Stimulated activated CD4-positive, alpha-beta T cell treated with anti-CD3 and anti-CD28 coated beads, Interleukin-15, amount 100 ng/mL, for 48 hours (primary cell): ENCODE data around the gene CCRL2.
"Not testable (repeated sequence)": the region's sequence is repeated elsewhere in the genome, so short reads cannot be mapped to it uniquely, and the experiment has no call there.

Source experiments
- DNase-seq, 2 donors: peaks; one replicate each; pipeline ENCODE4 v3.0.0-alpha.2; 2020; ENCODE audit warnings: low read depth in 2 of 2

The CCRL2 gene

DNA sequence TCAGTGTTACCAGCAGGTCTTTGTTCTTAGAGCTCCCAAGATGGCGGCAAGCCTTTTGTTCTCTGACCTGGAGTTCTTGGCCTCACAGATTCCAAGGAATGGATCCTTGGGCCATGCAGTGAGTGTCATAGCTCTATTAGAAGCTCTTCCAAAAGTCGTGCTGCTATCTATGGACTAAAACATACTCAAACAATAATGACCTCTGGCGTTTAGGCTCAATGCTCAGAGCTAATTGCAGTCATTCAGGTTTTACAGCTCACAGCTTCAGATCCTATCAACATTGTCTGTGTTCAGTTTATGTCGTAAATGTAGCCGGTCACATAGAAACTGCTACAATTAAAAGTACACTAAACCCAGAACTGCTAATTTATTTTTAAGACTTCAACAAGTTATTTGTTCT lies 22.2 kb downstream of the CCRL2 start:
- no peak for DNase-seq

DNA sequence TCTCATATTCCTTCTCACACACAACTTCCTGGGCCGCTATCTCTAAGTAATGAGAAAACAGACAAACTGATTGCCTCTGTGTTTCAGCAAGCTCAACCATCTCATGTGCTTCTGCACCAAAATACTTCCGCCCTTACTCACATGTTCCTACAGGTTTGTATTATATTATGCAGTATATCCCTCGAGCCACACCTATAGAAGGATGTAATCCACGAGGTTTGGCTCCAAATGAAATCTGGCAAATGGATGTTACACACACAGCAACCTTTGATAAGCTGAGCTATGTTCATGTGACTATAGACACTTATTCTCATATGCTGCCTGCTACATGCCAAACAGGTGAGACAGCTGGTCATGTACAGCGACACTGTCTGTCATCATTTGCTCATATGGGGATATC lies 22.6 kb downstream of the CCRL2 start:
- no peak for DNase-seq

DNA sequence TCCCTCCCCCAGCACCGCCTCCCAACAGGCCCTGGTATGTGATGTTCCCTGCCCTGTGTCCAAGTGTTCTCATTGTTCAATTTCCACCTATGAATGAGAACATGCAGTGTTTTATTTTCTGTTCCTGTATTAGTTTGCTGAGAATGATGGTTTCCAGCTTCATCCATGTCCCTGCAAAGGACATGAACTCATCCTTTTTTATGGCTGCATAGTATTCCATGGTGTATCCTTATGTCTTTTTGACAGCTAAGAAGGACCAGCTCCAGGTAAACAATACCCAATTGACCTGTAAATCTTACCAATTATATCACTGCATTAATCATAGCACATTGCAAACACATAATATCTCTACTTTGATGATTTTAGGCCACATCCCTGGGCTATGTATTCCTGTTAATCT lies 23.8 kb downstream of the CCRL2 start:
- DNase-seq, result not testable (repeated sequence)

DNA sequence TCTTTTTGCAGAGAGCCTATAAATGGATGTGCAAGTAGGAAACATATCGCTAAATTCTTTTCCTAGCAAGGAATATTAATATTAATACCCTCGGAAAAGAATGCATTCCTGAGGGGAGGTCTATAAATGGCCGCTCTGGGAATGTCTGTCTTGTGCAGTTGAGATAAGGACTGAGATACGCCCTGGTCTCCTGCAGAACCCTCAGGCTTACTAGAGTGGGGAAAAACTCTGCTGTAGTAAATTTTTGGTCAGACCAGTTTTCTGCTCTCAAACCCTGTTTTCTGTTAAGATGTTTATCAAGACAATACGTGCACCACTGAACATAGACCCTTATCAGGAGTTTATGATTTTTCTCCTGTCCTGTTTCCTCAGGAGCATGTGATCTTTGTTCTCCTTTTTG lies 24.8 kb downstream of the CCRL2 start:
- DNase-seq, result not testable (repeated sequence)

DNA sequence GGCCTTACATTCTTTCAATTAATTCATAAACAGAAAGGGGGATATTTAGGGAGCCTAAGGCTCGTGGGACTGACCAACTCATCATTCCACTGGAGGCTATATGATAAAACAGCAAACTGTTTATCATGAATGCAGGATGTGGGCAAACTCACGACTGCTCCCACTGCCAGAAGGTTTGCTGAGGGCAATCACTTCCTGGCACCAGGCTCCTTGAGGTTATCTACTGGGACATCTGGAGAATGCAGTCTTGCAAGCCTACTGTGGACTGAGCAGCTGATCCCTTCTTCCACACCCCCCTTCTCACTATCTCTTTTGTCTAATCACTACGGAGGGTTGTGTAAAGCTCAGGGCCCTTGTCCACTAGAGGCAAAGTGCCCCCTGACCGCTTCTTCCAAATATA lies 26.1 kb downstream of the CCRL2 start:
- DNase-seq, result not testable (repeated sequence)

DNA sequence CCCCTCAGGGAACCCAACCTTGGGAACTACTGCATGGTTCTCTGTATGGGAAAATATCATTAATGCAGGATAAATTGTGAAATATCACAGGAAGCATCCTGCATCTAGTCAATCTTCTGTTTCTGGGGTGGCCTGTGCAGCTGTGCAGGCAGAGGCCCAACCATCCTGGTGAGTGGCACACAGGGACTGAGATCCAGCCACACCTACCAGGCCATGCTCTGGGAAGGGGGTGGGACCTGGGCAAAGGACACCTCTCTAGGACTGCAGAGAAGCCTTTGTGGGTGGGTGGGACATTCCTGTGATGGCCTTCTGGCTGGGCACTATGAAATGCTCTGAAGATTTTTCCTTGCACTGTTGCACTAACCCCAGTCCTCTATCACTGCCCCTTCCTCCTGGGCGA lies 26.8 kb downstream of the CCRL2 start:
- no peak for DNase-seq

DNA sequence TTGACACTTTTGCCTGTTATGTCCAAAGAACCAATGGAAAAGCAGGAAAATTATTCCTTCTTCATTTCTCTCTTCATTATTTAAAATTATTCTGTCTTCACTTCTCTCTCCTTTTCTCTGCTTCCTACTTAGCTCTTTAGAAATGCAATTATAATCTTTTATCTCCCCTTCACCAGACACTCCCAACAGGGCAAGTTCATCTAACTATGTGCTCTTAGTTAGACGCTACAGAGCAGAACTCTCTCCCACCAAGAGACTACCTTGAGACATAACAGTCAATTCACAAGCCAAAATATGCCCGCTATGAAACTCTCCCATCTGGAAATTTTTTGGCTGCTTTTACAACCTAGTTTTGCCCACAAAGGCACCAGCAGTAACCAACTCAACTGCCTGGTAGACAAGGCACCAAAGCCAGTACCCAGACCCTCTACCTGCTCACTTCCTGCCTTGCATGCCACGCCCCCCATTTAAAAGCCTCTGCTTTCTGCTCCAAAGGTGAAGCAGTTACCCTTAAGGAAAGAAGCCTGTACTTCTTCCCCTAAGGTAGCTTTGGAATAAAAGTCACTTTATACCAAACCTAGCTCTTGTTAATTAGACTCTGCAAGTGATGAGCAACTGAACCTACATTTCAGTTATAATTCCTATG lies 28.1 kb downstream of the CCRL2 start:
- no peak for DNase-seq

DNA sequence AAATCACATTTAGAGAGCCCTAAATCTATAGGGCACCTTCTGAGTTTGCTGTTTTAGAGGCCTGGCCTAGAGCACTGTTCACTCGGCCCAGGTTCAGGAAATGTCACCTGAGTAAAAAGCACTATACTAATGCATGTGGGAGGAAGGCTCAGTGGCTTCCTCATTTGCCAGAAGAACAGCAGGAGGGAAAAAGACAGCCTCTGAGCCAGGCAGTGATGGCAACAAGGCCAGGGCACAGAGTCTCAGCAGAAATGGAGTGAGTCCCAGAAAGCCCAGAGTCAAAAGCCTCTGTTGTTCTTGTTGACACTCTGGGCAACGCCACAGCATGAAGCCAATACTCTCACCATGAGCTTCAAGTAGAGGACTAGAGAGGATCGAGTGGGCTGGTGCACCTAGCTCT lies 31.8 kb downstream of the CCRL2 start:
- DNase-seq, result no peak

DNA sequence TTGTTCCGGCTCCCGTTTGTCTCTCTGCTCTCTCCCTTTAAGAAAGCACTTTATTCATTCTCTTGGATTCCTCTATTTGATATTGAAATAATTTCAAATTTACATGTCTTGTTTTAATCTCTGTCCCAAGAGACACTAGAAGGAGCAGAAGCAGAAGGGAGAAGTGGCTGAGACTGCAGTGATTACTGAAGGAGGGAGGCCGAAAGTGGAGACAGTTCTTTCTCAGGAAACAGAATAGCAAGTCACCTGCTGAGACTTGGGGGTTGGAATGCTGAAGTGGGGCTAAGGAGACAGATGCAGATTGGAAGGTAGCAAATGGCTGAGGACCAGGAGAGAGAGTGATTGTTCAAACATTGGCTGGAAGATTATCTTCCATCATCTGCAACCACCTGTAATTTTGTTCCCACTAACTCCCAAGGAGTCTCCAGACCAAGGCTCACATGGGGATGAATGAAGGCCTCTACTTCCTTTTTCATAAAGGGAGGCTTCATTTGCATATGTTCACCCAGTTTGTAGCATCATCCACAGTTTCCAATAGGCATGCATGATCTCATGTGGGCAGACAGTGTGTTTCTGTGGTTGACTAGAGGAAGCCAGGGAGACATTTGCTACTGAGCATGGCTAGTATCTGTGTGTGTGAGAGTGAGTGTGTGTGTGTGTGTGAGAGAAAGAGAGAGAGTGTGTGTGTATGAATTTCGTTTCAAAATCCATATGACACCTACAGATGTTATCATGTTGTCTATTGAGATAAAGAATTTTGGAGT lies 33.7 kb downstream of the CCRL2 start:
- DNase-seq, result peak in 1 of 2 donors; percentile 7

DNA sequence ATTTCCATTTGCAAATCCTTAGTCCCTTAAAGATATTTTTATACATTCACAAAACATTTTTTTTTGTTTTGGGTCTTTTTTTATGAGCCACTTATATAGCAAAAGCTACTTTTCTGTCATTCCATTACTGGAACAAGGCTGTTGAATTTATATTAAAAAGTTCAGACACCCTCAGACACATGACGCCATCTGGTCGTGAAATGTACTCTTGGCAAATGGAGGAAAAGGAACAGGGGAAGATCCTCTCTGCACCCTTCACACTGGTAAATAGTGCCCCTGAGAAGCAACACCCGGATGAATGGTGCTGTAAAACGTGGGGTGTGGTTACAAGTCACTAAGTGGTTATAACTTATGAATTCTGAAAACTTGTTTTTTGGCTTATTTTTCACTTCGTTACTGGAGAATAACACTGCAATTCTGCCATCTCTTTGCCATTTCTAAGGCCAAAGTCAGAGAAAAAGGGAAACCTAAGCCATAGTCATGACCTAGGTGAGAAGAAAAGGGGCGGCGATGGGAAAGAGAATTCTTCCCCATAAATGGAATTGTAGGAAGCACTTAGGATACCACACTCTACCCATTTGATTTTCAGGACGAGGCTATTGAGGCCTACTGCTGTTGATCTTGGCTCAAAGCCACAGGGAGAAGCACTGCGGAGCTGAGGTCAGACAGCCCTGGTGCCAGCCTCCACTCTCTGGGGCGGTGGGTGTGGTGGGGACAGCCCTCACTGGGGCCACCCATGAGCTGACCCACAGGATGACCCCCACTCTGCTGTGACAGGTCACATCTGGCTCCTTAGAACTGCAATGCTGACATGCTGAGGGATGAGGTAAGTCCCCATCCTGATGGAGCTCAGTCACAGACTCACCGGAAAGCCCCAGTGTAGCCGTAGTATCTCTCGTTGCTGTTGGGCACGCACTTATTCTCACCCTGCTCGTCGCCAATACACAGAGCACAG lies 35.8 kb downstream of the CCRL2 start:
- DNase-seq, result peak in 1 of 2 donors; percentile 51

DNA sequence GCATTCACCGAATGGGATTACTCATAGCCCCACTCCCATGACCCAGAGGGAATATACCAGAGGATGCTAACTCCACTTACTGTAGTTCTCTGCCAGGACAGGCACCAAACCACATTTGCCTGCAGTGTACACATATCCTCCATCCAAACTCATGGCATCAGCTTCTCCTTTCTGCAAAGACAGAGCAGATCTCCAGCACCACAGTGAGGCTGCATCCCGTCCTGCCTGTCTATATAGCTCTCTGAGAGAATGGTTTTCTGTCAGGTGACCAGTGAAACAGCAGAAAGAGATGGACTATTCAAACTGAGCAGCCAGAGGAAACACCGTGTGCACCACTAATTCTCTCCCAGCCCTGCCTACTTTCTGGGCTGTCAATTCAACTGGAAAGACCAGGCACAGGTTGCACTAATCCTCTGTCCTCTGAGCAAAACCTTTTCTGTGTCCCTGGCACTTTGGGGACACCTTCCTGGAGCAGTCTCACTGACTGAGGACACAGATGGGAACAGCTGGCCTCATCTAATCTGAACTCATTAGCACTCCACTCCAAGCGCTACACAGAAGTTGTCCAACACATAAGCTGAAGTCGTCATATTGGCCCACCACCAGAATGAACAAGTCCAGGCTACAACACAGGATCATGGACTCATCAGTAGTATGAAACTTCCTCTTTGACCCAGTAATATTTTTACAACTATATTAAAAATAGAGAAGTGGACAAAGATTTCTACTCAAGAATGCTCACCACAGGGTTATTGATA lies 40.3 kb downstream of the CCRL2 start:
- no peak for DNase-seq

DNA sequence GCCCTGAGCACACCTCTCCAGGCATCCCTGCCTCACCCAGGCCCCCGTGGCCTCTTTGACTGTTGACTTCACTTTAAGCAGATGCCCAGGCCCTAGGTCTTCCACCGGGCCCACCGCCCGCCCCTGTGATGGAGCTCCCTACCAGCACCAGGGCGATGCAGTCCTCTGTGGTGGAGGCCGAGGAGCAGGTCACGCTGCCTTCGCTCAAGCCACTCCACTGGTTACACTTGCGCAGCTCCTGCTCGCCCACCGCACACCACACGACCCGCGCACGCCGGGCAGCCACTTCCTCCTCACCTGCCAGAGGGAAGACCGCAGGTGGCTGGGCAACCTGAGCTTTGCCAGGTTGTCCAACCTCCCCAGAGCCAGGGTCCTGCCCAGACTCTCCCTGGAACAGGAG lies 41.7 kb downstream of the CCRL2 start:
- DNase-seq, result no peak

DNA sequence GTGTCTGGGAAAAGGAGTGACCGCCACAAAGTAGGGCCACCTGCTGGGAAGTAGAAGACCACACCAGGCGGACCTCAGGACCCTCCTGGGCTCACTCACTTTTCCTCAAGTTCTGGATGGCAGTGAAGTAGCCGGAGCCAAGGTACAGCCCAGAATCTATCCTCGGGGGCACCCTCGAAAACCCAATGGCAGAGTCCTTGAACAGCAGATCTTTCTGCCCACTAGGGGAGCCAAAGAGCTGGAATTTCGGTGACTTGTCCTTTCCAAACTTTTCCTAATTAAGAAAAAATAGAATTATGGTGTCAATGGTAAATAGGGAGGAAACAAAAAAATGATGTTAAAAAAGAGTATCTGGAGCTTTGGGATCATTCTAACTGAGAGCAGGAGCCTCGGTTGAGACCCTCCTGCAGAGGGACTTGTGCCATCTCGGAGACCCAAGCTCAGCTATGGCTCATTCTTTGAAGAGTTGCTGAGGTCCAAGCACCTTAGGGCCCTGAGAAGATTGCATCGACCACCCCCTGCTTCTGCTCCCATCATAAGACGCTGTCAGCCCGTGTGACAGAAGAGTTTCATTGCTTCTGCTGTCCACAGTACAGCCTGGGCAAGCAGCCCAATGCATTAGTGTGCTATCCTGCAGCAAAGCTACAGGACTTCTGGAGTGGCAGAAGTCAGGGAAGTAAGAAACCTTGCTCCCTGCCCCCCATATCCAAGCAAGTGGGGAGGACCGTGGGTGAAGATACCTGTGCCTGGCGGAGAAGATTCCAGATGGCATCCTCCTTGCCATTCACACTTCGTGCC lies 42.9 kb downstream of the CCRL2 start:
- DNase-seq, result no peak

DNA sequence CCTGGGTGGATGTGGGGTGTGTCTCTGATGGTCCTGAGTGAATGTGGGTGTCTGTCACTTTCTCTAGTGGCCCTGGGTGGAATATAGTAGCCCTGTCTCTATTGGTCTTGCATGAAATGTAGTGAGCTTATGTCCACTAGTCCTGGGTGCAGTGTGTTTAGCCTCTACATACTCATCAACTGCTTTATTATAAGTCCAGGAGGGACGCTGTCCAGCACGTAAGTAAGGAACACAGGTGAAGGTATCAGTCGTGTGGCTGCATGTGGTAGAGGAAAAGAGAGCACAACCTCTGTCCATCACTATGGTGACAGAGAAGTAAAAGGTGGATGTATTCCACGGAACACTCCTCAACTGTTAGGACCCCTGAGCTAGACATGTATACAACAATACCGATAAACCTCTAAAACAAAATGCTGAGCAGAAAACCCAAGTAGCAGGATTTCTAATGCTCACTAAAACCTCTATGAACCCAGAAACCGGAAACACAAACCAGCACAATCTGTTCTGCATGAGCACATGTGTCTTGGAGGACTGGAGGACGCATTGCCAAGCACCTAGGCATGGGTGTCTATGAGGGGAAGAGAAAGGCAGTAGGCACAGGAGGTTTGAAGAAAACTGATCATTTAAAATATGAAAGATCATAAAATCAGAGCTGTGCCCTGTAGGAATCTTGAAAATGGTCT lies 46.6 kb downstream of the CCRL2 start:
- DNase-seq, result no peak

DNA sequence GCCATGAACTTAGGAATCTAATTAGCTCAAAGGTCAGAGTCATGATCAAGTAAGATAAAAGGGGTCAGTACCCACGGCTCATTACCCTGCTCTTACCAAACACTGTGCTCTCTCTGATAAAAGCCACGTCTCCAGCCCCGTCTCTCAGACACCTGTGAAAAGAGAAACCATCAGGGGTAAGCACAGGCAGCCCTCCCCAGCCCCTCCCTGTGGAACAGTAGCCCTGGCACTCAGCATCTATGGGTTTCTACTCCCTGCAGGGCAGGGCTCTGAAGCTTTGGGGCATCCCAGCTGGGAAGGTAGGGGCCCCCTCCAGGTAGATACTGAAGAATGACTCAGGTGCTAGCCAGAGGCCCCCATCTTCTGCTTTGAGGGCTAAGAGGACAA lies 47.1 kb downstream of the CCRL2 start:
- no peak for DNase-seq

DNA sequence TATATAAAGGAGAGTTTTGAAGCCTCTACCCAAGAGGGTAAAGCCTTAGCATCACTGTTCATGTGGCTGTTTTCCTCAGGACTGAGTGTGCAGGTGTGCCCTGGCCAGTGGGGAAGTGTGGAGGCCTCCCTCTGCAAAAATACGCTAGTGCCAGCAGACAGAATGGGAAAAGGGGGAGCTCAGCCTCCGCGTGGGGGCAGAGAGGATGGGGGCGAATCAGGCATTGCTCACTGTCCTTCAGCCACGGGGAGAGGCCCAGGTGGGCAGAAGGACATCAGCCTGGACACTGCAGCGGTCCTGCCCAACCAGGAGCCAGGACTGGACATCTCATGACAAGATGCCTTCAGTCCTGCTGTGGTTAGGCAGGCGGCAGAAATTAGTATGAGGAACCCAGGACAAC lies 47.5 kb downstream of the CCRL2 start:
- no peak for DNase-seq

DNA sequence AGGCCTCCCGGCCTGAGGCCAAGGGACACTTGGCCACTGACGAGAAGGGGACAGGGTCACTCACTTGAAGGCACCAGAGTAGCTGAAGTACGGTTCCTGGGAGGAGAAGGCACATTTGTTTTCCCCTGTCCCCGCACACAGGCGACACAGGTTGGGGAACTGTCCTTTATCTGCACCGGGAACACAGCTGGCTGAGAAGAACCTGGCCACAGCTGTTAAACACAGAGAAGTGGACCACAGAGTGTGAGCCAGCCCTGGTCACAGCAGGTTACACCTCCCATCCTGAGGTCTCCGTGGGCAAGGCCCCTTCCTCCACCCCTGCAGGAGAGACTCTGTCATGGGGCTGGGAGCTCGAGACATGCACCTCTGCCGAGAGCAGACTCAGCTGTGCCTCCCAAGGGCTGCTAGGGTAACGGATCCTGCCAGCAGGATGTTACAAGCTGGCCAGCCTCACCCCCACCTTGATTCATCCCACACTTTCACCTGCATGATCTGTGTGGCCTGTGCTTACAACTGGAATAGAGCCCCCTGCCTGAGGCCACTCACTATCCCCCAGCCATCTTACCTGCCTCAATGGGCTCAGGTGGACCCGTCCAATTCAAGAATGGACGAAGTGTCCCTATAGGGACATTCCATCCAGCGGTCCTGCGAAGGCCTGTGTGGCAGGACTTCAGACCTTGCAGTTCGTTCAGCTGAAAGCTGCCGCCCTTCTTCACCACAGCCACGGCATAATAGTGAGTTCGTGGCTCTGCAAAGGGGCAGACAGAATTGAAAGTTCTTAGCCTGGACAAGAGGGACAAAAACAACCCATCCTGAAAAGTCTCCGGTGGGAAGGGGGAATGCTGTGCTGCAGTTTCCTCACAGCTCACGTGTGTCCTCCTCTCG lies 48.4 kb downstream of the CCRL2 start:
- no peak for DNase-seq

DNA sequence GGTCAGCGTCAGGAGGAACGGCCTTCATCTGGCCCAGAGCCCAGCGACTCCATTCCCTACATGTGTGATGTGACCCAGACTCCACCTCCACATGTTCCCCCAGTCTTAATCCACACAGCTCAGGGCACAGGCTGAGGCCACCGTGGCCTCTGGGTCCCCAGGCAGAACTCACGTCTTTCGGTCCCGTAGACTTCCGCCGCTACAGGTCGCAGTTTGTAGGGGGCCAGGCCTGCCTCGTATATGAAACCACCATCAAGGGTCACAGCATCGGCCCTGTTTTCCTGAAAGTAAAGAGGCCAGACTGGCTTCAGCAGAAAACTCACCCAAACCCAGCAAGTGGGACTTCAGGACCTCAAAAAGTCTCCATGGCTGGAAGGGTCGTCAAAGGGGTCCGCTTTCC lies 49.1 kb downstream of the CCRL2 start:
- DNase-seq, result no peak
